MM.1S (cell line): ENCODE data around the gene DNAJC21.

Experiments used
- DNase-seq: peaks from one replicate; pipeline ENCODE4 v3.0.0-alpha.2; 2015
- H2AFZ ChIP-seq: fragments of 300-600 bp; sonication (generic); 2 replicates; pipeline ENCODE4 v1.6.0; 2016; ENCODE audit warnings: antibody characterized with exemption, low read length
- H3F3A ChIP-seq: fragments of 300-600 bp; sonication (generic); 2 replicates; pipeline ENCODE4 v1.6.1; 2016; ENCODE audit warnings: mild to moderate bottlenecking, antibody characterized with exemption, low read length, moderate library complexity, mixed read lengths; ENCODE audit not compliant: insufficient read depth
- H3K27ac ChIP-seq: fragments of 300-600 bp; sonication (generic); 2 replicates; pipeline ENCODE4 v1.5.1; 2016; ENCODE audit warnings: mild to moderate bottlenecking, low read length
- H3K27me3 ChIP-seq: fragments of 300-600 bp; sonication (generic); replicated peaks from 2 replicates; pipeline ENCODE4 v1.6.0; 2016; ENCODE audit warnings: low read length; ENCODE audit not compliant: insufficient read depth
- H3K36me3 ChIP-seq: fragments of 300-600 bp; sonication (generic); replicated peaks from 2 replicates; pipeline ENCODE4 v1.6.1; 2016; ENCODE audit warnings: mild to moderate bottlenecking, low read length, mixed read lengths; ENCODE audit not compliant: insufficient read depth
- H3K4me1 ChIP-seq: fragments of 300-600 bp; sonication (generic); 2 replicates; pipeline ENCODE4 v1.6.1; 2016; ENCODE audit warnings: low read length, mixed read lengths
- H3K4me2 ChIP-seq: fragments of 300-600 bp; sonication (generic); 2 replicates; pipeline ENCODE4 v1.6.0; 2016; ENCODE audit warnings: low read depth, low read length
- H3K4me3 ChIP-seq: fragments of 300-600 bp; sonication (generic); 2 replicates; pipeline ENCODE4 v1.5.1; 2016; ENCODE audit warnings: low read length, mixed read lengths
- H3K79me2 ChIP-seq: fragments of 300-600 bp; sonication (generic); 2 replicates; pipeline ENCODE4 v1.6.1; 2016; ENCODE audit warnings: mixed run types, low read length, mixed read lengths
- H3K9ac ChIP-seq: fragments of 300-600 bp; sonication (generic); 2 replicates; pipeline ENCODE4 v1.6.1; 2016; ENCODE audit warnings: low read length, mixed read lengths
- H3K9me2 ChIP-seq: fragments of 300-600 bp; sonication (generic); replicated peaks from 2 replicates; pipeline ENCODE4 v1.6.1; 2016; ENCODE audit warnings: mild to moderate bottlenecking, low read length, mixed read lengths; ENCODE audit not compliant: insufficient read depth
- H3K9me3 ChIP-seq: fragments of 300-600 bp; sonication (generic); replicated peaks from 2 replicates; pipeline ENCODE4 v1.6.1; 2016; ENCODE audit warnings: mild to moderate bottlenecking, low read length, mixed read lengths; ENCODE audit not compliant: insufficient read depth
- H4K20me1 ChIP-seq: fragments of 300-600 bp; sonication (generic); 2 replicates; pipeline ENCODE4 v1.6.1; 2016; ENCODE audit warnings: mild to moderate bottlenecking, low read length, moderate library complexity, mixed read lengths; ENCODE audit not compliant: insufficient read depth
- CTCF ChIP-seq: fragments of 300-600 bp; sonication (generic); IDR thresholded peaks from 2 replicates; pipeline ENCODE4 v1.5.1; 2016; ENCODE audit warnings: antibody characterized with exemption, low read length, mixed read lengths
- EZH2 ChIP-seq: fragments of 300-600 bp; sonication (generic); optimal IDR thresholded peaks from 2 replicates; pipeline ENCODE3; 2017; ENCODE audit warnings: low read depth, mild to moderate bottlenecking, antibody characterized with exemption, low read length, mixed read lengths
- EZH2phosphoT487 ChIP-seq: fragments of 300-600 bp; sonication (generic); IDR thresholded peaks from 2 replicates; pipeline ENCODE4 v1.6.1; 2018; ENCODE audit warnings: antibody characterized with exemption, low read length

DNAJC21 gene

GRCh38 chr5:34998058-34998789, 68.9 kb downstream of the DNAJC21 start:
- no peak overlapping the region for H3K4me2 ChIP-seq
- H3K4me3 ChIP-seq = no peak overlapping the region
- no peak overlapping the region for H3K27ac ChIP-seq
- H3F3A ChIP-seq = no peaks in the 10 kb centered on the region
- no peaks in the 10 kb centered on the region for H3K36me3 ChIP-seq
- H3K9ac ChIP-seq = no peak overlapping the region
- H3K9me3 ChIP-seq = no peaks in the 10 kb centered on the region
- DNase-seq = no peak
- no peaks in the 10 kb centered on the region for H4K20me1 ChIP-seq
- no peak for TF ChIP-seq CTCF
- TF ChIP-seq EZH2phosphoT487 = no peak
- TF ChIP-seq EZH2 = no peak
- no peaks in the 10 kb centered on the region for H3K27me3 ChIP-seq
- H3K9me2 ChIP-seq = no peaks in the 10 kb centered on the region
- H2AFZ ChIP-seq = no peak overlapping the region
- no peaks in the 10 kb centered on the region for H3K79me2 ChIP-seq
- peaks cover 12% of the 10 kb centered on the region; the same call in 1 of the 2 replicates for H3K4me1 ChIP-seq

- H3K79me2 ChIP-seq = no peaks in the 10 kb centered on the region
- H3K4me2 ChIP-seq = peak overlapping the region; percentile 4; the same call in 1 of the 2 replicates
- no peak overlapping the region for H3K4me3 ChIP-seq
- H4K20me1 ChIP-seq = no peaks in the 10 kb centered on the region
- H3K27me3 ChIP-seq = no peaks in the 10 kb centered on the region
- H2AFZ ChIP-seq = no peak overlapping the region
- H3K27ac ChIP-seq = no peak overlapping the region
- no peak overlapping the region for H3K9ac ChIP-seq
- no peaks in the 10 kb centered on the region for H3K9me2 ChIP-seq
- no peaks in the 10 kb centered on the region for H3K9me3 ChIP-seq
- H3K4me1 ChIP-seq = peaks cover 12% of the 10 kb centered on the region; the same call in 1 of the 2 replicates
- no peaks in the 10 kb centered on the region for H3F3A ChIP-seq
- no peaks in the 10 kb centered on the region for H3K36me3 ChIP-seq
- TF ChIP-seq EZH2 (no peak), CTCF (no peak), EZH2phosphoT487 (no peak)
- peak; percentile 25 for DNase-seq
Observed at GRCh38 chr5:35001842-35002241, 72.5 kb downstream of the DNAJC21 start.

GRCh38 chr5:35002459-35002858, 73.1 kb downstream of the DNAJC21 start:
- no peaks in the 10 kb centered on the region for H3K9me3 ChIP-seq
- H3K27ac ChIP-seq = no peak overlapping the region
- TF ChIP-seq EZH2phosphoT487 = no peak
- TF ChIP-seq EZH2 = no peak
- no peak for TF ChIP-seq CTCF
- no peak overlapping the region for H3K9ac ChIP-seq
- H3K36me3 ChIP-seq = no peaks in the 10 kb centered on the region
- DNase-seq = no peak
- H3K9me2 ChIP-seq = no peaks in the 10 kb centered on the region
- no peak overlapping the region for H3K4me3 ChIP-seq
- H3K27me3 ChIP-seq = no peaks in the 10 kb centered on the region
- no peak overlapping the region for H2AFZ ChIP-seq
- no peak overlapping the region; the same call in 1 of the 2 replicates for H3K4me2 ChIP-seq
- H3K79me2 ChIP-seq = no peaks in the 10 kb centered on the region
- H3K4me1 ChIP-seq = peaks cover 12% of the 10 kb centered on the region; the same call in 1 of the 2 replicates
- H3F3A ChIP-seq = no peaks in the 10 kb centered on the region
- H4K20me1 ChIP-seq = no peaks in the 10 kb centered on the region
